ENCODE data around the gene CYS1. TPM values are rescaled to one million over a fixed set of nuclear protein-coding genes. Genes with fewer than 3 reads are reported as not detected.

CYS1 gene
- total and polyA plus RNA-seq, 2 of the 13 experiments (the other 11 are each of a cell fraction or from before 2014, with no cell fraction given) = 0.04 TPM; not detected in 1

GRCh38 chr2:10028988-10029874, 51.0 kb downstream of the CYS1 start (continued):
- TF ChIP-seq ARID4A (CRISPR knock-in tag; IDR thresholded peaks at IDR 0.05; ENCODE audit: borderline replicate concordance) (peak; percentile 43; the same call in 1 of the 2 replicates), MEF2D (CRISPR knock-in tag; IDR thresholded peaks at IDR 0.05) (peak; percentile 45; the same call in 1 of the 2 replicates), HNF1A (IDR thresholded peaks at IDR 0.05; ENCODE audit: low read depth) (no peak), HNF1A (CRISPR knock-in tag; IDR thresholded peaks at IDR 0.05; ENCODE audit: borderline replicate concordance) (no peak), RBM22 (optimal IDR thresholded peaks at IDR 0.05; ENCODE audit: low read length) (no peak), ZNF564 (CRISPR knock-in tag; IDR thresholded peaks at IDR 0.05) (no peak), ZNF292 (CRISPR knock-in tag; IDR thresholded peaks at IDR 0.05; ENCODE audit: borderline replicate concordance, low read depth) (0 out of 2 replicates have a peak, but pooled peaks have one; percentile 18)

Measured in HepG2 (cell line).